Astrocyte (in vitro differentiated cells and primary cell): Measurements from ENCODE around the gene CASKIN2.

Experiments
- EZH2 ChIP-seq: IDR thresholded peaks from 2 replicates; pipeline ENCODE4 v1.6.1; 2012; ENCODE audit warnings: mild to moderate bottlenecking, low read length, inconsistent platforms; ENCODE audit not compliant: insufficient read depth
- TF ChIP-seq, protein P1 (sequence below): IDR thresholded peaks from 2 replicates; pipeline ENCODE4 v1.5.1; 2011; ENCODE audit warnings: low read depth, mild to moderate bottlenecking, inconsistent platforms, low read length, moderate library complexity; ENCODE audit not compliant: insufficient read depth

DNA sequence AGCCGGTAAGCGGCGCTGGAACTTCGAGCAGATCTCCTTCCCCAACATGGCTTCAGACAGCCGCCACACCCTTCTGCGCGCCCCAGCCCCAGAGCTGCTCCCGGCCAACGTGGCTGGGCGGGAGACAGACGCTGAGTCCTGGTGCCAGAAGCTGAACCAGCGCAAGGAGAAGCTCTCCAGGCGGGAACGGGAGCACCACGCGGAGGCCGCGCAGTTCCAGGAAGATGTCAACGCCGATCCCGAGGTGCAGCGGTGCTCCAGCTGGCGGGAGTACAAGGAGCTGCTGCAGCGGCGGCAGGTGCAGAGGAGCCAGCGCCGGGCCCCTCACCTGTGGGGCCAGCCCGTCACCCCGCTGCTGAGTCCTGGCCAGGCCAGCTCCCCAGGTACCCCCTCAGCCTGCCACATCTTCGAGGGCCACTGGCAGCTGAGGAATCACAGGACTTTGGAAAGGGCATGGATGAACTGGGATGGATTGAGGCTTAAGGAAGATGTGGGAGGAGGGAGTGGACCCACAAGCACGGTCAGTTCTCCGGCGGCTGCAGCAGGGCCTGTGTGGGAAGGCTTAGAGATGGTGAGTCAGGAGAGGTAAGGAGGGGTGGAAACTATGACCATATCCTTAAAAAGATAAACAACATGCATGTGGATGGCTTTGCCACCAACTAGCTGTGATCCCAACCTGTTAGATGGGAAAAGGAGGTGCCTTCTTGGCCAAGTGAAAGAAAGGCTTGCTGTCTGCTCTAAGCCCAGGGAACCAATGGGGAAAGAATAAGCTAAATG is 6.8 kb upstream of the CASKIN2 start:
- TF ChIP-seq, protein P1, sequence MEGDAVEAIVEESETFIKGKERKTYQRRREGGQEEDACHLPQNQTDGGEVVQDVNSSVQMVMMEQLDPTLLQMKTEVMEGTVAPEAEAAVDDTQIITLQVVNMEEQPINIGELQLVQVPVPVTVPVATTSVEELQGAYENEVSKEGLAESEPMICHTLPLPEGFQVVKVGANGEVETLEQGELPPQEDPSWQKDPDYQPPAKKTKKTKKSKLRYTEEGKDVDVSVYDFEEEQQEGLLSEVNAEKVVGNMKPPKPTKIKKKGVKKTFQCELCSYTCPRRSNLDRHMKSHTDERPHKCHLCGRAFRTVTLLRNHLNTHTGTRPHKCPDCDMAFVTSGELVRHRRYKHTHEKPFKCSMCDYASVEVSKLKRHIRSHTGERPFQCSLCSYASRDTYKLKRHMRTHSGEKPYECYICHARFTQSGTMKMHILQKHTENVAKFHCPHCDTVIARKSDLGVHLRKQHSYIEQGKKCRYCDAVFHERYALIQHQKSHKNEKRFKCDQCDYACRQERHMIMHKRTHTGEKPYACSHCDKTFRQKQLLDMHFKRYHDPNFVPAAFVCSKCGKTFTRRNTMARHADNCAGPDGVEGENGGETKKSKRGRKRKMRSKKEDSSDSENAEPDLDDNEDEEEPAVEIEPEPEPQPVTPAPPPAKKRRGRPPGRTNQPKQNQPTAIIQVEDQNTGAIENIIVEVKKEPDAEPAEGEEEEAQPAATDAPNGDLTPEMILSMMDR = no peak
- TF ChIP-seq EZH2 = no peak
